Pericardium fibroblast (primary cell): ENCODE results near the gene THADA. TPM values are rescaled to one million over a fixed set of nuclear protein-coding genes. Genes with fewer than 3 reads are reported as not detected.

Experiments used
- total RNA-seq: library from RNA; depleted of rRNA; stranded (reverse); fragments of >200 nt; gene quantifications from 2 replicates; pipeline ENCODE4 v1.2.3, GENCODE V29; 2015

THADA gene, protein sequence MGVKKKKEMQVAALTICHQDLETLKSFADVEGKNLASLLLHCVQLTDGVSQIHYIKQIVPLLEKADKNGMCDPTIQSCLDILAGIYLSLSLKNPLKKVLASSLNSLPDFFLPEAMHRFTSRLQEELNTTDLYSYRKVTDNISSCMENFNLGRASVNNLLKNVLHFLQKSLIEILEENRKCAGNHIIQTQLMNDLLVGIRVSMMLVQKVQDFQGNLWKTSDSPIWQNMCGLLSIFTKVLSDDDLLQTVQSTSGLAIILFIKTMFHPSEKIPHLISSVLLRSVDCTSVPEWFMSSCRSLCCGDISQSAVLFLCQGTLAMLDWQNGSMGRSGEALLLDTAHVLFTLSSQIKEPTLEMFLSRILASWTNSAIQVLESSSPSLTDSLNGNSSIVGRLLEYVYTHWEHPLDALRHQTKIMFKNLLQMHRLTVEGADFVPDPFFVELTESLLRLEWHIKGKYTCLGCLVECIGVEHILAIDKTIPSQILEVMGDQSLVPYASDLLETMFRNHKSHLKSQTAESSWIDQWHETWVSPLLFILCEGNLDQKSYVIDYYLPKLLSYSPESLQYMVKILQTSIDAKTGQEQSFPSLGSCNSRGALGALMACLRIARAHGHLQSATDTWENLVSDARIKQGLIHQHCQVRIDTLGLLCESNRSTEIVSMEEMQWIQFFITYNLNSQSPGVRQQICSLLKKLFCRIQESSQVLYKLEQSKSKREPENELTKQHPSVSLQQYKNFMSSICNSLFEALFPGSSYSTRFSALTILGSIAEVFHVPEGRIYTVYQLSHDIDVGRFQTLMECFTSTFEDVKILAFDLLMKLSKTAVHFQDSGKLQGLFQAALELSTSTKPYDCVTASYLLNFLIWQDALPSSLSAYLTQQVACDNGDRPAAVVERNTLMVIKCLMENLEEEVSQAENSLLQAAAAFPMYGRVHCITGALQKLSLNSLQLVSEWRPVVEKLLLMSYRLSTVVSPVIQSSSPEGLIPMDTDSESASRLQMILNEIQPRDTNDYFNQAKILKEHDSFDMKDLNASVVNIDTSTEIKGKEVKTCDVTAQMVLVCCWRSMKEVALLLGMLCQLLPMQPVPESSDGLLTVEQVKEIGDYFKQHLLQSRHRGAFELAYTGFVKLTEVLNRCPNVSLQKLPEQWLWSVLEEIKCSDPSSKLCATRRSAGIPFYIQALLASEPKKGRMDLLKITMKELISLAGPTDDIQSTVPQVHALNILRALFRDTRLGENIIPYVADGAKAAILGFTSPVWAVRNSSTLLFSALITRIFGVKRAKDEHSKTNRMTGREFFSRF (N-terminal part only)
- total RNA-seq = 8.1 and 12.9 TPM in 2 replicates

GRCh38 chr2:43595603-43596412, at the start of gene THADA:
Gene THADA, minus strand, starts transcription at chr2:43596038. Its CDS starts 3,646 bp downstream, at chr2:43592392.

DNA sequence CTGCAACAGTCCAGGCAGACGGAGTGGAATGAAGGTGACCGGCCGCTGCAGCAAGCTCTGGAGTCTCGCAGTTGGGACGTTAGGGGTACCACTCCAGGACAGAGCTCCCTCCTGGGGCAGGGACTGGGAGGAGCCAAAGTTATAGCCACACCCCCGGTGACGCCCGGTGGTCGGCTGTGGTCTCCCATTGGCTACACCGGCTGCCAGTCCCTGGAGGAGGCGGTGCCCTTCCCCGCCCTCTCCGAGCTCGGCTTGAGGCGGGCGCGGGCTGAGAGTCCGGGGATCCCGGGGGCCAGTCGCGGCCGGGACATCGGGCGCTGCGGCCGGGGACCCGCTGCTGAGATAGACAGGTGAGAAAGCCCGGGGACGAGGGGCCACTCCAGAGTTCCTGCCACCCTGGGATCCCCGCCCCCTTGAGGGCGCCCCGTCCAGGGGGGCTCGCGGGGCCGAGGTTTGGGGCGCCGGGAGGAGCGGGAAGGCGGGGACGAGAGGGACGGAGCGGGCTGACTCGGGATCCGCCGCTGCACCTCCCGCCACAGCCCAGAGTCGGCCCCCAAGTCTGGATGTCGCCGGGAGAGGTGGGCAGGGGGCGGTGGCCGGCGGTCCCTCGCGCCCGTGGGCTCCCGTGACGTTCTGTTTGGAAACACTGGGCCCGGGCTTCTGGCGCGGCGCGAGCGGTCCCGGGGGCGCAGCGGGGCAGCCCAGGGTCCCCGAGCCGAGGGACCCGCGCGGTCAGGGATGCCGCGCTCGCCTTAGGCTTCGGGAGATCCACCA, 41.4 kb upstream of the THADA start, which contains the start of gene PLEKHH2:
Gene PLEKHH2 (plus strand): TSS at position 231 of the 774 bp plus-strand sequence. CDS start 7,414 bp downstream, outside the sequence.

GRCh38 chr2:43226558-43226954, 369.3 kb downstream of the THADA start, which contains the start of gene ZFP36L2:
Gene ZFP36L2, minus strand, starts transcription at chr2:43226606. Its CDS starts 291 bp downstream, at chr2:43226315.

Other genes starting within 250 kb of the THADA start
- 1.8 and 3.8 TPM in 2 replicates for gene PLEKHH2, start 41.2 kb upstream of the THADA start, total RNA-seq
- 0.09 and 1.4 TPM in 2 replicates for gene C1GALT1C1L, start 80.4 kb upstream of the THADA start, total RNA-seq
- 14.1 and 18.7 TPM in 2 replicates for gene DYNC2LI1, start 178.0 kb upstream of the THADA start, total RNA-seq
- 0.17 TPM in 1 of 2 replicates, not detected in the other for gene ABCG5, start 242.8 kb upstream of the THADA start, total RNA-seq
- not detected in 2 replicates for gene ABCG8, start 242.9 kb upstream of the THADA start, total RNA-seq